Measurements from ENCODE around the gene TNRC6C.

- TF ChIP-seq ZNF580 (tag by site-specific recombination; IDR thresholded peaks at IDR 0.05): no peak
- no peak for TF ChIP-seq CTCF (tag by site-specific recombination; IDR thresholded peaks at IDR 0.05)
- TF ChIP-seq ZNF488 (tag by site-specific recombination; IDR thresholded peaks at IDR 0.05): no peak
- no peak for TF ChIP-seq ZNF501 (tag by site-specific recombination; IDR thresholded peaks at IDR 0.05)
- no peak for TF ChIP-seq ZNF670 (tag by site-specific recombination; IDR thresholded peaks at IDR 0.05; ENCODE audit: low read depth)
- TF ChIP-seq ZNF561 (tag by site-specific recombination; IDR thresholded peaks at IDR 0.05; ENCODE audit: borderline replicate concordance): no peak
- no peak for TF ChIP-seq ZFP41 (tag by site-specific recombination; IDR thresholded peaks at IDR 0.05; ENCODE audit: borderline replicate concordance)
- no peak for TF ChIP-seq ZBTB49 (tag by site-specific recombination; IDR thresholded peaks at IDR 0.05; ENCODE audit: low read depth)
- TF ChIP-seq RBAK (tag by site-specific recombination; IDR thresholded peaks at IDR 0.05): no peak
- no peak for TF ChIP-seq ZNF776 (tag by site-specific recombination; IDR thresholded peaks at IDR 0.05; ENCODE audit: borderline replicate concordance)
These were observed 183.8 kb downstream of the TNRC6C start for GRCh38 chr17:78142119-78142861.

All from HEK293 (cell line).